DOHH2 (cell line): ENCODE results near the gene SLC44A3.

Experiments used
- CTCF ChIP-seq: fragments of 200-600 bp; sonication (generic); IDR thresholded peaks from one replicate; pipeline ENCODE4 v1.5.1; 2014; ENCODE audit warnings: antibody characterized with exemption, mild to moderate bottlenecking, low read depth, low read length; ENCODE audit not compliant: poor library complexity, severe bottlenecking
- EZH2phosphoT487 ChIP-seq: fragments of 200-600 bp; sonication (generic); IDR thresholded peaks from 2 replicates; pipeline ENCODE4 v1.6.1; 2017; ENCODE audit warnings: borderline replicate concordance, mild to moderate bottlenecking, antibody characterized with exemption, low read length, moderate library complexity, mixed read lengths

DNA sequence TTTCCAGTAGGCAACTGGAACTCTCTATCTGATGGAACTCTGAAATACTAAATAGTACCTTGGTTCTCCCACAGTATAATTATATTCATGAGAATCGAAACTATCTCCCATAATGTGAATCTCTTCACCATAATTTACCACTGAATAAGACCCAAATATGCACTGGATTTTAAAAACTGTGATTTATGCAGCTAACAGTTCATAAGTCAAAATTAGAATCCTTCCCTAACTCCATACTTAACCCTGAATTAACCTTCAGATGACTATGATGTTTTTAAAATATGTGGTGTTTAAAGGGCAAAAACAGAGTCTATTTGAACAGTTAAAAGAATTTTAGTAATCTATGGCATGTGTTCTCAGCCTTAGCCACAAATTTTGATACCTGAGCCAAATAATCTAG, 22.9 kb upstream of the SLC44A3 start:
- no peak for TF ChIP-seq CTCF
- no peak for TF ChIP-seq EZH2phosphoT487
